Measurements from ENCODE around the gene FNBP1.

- TF ChIP-seq CTCF (conservative IDR thresholded peaks at IDR 0.05; ENCODE audit: low read depth, low read length) (no peak), EZH2 (IDR thresholded peaks at IDR 0.05; ENCODE audit: low read length, unreplicated experiment) (no peak)
Observed at GRCh38 chr9:130042885-130043653, at the start of gene FNBP1.
